Fibroblast of skin of left biceps (primary cell): ENCODE measurements around the gene CNOT6.
"Not testable (repeated sequence)": the region's sequence is repeated elsewhere in the genome, so short reads cannot be mapped to it uniquely, and the experiment has no call there.

Experiments used
- DNase-seq, 2 experiments: peaks; one replicate each; pipeline ENCODE4 v3.0.0-alpha.2; 2013; ENCODE audit warnings: low read depth in 2 of 2

CNOT6 gene

GRCh38 chr5:180471866-180472265 is 22.3 kb upstream of the CNOT6 start:
- DNase-seq = no peak

DNA sequence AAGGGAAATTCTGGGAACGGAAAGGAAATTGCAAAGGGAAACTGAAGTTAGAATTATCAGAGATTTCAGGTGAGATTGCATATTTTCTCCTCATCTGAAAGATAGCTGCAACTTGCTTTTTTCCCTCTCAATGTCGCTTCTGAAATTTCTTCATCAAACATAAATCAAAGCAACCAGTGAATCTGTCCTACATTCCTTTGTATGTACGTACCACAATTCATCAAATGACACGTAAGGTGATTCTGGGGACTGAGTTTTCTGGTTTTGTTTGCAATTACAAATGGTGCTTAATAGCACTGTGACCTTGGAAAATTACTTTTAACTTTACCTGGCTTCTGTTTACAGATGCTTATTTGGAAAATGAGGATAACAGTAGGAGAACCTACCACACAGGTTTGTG is 21.9 kb upstream of the CNOT6 start:
- DNase-seq = no peak

- DNase-seq = not testable (repeated sequence)
Measured at GRCh38 chr5:180473386-180473785, 20.8 kb upstream of the CNOT6 start.

DNA sequence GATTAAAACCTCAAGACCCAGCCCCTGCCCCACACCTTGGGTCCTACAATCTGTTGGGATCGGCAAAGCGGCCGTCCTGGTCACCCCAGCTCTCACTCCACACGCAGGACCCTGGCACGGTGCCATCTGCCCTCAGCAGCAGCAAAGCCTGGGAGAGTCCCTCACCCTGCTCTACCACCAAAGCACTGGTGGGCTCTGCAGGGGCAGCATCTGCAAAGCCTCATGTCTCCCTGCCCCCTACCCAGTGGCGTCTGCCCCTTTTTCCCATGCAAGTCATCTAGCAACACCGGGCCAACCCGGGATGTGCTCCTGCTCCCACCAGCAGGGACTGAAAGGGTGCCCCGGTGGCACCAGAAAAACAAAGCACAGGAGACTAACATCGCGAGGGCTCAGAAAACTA is 19.6 kb upstream of the CNOT6 start:
- DNase-seq = no peak

- not testable (repeated sequence) for DNase-seq
Measured at GRCh38 chr5:180475969-180476524, 18.1 kb upstream of the CNOT6 start.

DNA sequence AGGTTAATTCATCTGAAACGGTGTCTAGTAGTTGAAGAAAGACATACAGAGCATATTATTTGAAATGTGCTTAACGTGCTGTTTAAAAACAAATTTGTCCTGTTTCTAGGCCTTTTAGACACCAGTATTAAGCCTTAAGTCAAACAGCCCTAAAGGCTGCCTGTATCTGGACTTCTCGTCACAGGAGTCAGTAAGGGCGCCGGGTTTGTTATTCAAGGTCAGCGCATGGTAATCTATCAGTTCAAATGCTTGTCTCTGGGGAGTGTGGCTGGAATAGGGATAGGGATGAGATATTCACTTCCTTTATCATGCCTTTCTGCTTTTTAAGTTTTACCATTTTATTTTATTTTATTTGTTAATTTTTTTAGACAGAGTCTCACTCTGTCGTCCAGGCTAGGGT is 9.4 kb upstream of the CNOT6 start:
- DNase-seq = no peak

DNA sequence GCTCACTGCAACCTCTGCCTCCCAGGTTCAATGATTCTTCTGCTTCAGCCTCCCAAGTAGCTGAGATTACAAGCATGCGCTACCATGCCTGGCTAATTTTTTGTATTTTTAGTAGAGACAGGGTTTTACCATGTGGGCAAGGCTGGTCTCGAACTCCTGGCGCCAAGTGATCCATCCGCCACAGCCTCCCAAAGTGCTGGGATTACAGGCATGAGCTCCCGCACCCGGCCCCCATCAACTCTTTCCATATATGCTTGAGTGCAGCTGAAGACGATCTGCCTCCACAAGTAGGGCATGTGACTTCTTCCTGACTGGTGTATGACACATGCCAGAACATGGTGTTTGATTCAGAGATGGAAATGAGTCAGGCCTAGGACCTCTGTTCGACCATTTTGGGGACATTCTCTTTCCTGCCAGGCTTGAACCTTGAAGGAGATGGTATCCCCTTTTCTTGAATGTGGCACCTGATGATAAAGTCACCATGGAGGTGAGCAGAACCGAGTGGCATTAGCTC is 7.5 kb upstream of the CNOT6 start:
- no peak for DNase-seq

DNA sequence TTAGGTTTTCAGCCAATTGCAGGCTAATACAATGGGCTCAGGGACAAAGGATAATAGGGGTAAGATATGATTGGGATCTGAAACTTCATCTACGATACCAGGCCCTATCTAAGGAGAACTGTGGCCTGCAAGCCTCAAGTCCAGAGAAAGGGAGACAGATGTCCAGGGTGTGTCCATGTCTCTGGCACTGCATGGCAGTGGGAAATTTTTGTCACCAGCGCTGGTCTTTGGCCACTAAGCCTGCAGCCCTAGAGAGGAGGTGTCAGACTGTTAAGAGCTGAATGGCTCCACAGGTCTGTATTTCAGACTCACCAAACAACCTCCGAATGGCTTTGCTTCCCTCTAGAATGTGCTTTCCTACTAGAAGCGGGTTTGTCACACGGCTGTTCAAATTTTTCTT is 6.6 kb upstream of the CNOT6 start:
- no peak for DNase-seq

DNA sequence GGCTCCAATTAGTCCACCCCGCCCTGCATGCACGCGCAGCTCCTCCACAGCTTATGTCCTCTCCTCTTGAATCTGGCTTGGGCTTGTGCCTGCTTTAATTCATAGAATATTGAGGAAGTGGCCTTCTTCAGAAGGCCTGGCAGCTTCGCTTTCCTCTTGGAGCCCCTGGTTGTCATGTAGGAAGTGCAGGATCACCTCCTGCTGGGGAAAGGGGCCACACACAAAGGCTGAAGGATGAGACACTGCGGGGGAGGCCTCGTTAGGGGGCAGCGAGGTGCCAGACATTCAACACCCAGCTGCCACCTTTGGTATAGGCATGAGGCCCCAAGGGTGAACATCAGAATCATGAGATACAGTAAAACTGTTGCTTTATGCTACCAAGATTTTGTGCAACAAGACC is 2.7 kb upstream of the CNOT6 start:
- DNase-seq = no peak

DNA sequence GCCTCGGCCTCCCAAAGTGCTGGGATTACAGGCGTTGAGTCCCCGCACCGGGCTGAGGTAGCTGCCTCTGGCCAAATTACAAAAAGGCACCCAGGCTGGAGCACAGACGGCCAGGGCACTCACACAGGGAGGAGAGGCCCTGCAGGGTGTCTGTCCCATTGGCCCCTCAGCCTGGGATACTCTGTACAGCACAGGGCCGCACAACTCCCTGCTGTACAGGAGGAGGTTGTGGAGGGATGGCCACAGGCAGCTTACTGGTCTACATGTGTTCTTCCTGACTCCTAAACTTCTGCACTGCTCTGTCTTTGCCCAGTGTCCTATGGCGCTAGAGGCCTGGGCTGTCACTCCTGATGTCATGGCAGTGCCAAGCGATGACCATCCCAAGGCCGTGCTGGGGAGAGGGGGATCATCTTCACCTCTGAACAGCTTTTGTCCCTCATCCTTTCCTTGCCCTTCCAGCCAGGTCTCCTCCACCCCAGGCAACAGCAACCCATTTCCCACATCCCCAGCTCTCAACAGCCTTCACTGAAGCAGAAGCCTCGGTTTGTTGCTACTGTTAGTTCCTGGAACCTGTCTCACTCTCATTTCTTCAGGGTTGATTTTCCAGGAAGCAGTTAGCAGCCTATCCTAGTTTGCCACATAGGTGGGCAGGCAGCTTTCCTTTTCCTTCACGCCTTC is 1.8 kb upstream of the CNOT6 start:
- DNase-seq = no peak

- no peak for DNase-seq
Measured at GRCh38 chr5:180494510-180495181, 467 bp downstream of the CNOT6 start.

- no peak for DNase-seq
Measured at GRCh38 chr5:180495292-180495691, 1.1 kb downstream of the CNOT6 start.

- DNase-seq = no peak
Measured at GRCh38 chr5:180495991-180496741, 2.0 kb downstream of the CNOT6 start.

DNA sequence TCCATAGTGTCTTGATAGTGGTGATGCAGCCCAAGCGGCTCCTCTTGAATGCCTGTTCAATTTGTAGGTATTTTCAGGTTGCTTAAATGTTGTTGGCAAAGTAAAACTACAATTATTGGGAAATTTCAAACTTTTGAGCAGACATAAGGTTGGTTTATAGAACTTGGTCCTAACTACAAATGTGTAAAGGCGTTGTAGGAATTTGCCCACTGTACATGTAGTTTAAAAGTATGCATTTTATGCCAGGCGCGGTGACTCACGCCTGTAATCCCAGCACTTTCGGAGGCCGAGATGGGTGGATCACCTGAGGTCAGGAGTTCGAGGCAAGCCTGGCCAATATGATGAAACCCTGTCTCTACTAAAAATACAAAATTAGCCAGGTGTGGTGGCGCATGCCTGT is 2.6 kb downstream of the CNOT6 start:
- not testable (repeated sequence) for DNase-seq

DNA sequence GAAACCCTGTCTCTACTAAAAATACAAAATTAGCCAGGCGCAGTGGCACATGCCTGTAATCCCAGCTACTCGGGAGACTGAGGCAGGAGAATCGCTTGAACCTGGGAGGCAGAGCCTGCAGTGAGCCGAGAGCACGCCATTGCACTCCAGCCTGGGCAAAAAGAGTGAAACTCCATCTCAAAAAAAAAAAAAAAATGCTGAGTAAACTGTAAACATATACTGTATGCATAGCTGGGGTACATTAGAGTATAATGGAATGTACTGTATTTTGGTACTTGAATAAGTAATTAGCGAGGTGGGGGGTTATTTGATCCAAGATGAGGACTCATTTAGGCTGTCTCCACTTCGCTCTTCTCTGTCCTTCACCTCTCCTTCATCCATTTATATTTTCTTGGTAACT is 3.7 kb downstream of the CNOT6 start:
- not testable (repeated sequence) for DNase-seq

DNA sequence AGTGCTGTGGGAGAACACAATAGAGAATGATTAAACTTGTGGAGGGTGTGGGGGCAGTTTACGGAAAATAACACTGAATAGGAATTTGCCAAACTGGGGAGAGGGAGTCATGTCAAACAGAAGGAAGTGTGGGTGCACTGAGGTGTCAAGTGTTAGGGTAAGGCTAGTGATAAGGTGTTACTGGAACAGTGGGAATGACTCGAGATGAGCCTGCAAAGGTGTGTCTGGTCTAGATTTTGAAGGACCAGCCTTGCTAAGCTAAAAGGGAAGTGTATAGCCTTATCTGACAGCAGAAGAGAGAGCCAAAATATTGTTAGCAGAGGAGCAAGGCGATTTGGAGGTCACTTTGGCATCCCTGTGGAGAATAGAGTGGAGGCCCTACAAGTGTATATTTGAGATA is 4.2 kb downstream of the CNOT6 start:
- no peak for DNase-seq

DNA sequence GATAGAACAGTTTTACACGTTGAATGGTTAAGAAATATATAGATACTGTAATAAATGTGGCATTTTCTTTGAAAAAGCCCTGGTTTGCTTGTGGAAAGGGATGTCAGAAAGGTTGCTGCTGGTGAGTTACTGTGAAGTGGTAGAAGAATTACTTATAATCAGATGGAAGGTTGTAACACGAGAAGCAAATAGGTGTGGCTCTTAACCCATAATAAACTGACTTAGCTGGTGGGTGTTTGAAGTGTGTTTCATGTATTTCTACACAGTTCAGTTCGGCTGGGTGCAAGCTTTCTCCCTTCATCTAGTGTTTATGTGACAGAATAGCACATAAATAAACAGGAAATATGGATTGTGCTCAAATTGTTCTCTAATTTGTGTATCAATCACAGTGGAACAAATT is 5.5 kb downstream of the CNOT6 start:
- no peak for DNase-seq

DNA sequence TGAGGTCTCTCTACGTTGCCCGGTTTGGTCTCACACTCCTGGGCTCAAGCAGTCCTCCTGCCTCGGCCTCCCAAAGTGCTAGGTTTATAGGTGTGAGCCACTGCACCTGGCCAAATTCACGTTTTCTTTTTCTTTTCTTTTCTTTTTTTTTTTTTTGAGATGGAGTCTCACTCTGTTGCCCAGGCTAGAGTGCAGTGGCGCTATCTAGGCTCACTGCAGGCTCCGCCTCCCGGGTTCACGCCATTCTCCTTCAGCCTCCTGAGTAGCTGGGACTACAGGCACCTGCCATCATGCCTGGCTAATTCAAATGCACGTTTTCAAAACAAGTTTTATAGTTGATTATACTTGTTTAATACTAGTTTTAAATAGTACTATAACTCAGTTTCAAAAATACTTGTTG is 6.1 kb downstream of the CNOT6 start:
- not testable (repeated sequence) for DNase-seq

DNA sequence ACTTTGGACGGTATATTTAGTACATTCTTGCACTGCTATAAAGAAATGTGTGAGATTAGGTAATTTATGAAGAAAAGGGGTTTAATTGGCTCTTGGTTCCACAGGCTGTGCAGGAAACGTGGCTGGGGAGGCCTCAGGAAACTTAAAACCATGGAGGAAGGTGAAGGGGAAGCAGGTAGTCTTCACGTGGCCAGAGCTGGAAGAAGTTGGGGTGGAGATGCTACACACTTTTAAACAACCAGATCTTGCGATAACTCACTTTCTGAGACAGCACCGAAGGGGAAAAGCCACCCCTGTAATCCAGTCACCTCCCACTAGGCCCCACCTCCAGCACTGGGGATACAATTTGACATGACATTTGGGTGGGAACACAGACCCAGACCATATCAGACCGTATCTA is 13.5 kb downstream of the CNOT6 start:
- no peak for DNase-seq

DNA sequence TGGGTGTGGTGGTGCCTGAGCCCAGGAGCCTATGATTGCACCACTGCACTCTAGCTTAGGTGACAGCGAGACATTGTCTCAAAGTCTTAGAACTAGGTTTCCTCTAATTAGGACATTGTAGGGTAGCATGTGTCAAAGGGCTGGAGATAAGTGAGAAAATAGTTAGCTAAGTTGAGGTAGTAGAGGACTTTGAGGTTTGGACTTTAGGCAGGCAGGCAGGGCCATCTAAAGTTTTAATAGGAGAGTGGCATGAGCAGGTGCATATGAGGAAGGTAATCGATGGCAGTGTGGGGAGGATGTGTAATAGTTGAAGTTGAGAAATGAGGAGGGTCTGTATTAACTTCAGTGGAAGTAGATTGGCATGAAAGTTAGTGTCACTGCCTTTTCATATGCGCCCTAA is 21.1 kb downstream of the CNOT6 start:
- DNase-seq = no peak

DNA sequence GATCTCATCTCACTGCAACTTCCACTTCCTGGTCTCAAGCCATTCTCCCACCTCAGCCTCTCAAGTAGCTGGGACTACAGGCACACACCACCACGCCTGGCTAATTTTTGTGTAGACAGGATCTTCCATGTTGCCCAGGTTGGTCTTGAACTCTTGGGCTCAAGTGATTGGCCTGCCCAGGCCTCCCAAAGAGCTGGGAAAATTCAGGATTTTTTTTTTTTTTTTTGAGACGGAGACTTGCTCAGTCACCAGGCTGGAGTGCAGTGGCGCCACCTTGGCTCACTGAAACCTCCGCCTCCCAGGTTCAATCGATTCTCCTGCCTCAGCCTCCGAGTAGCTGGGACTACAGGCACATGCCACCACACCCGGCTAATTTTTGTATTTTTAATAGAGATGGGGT is 21.8 kb downstream of the CNOT6 start:
- DNase-seq = not testable (repeated sequence)

DNA sequence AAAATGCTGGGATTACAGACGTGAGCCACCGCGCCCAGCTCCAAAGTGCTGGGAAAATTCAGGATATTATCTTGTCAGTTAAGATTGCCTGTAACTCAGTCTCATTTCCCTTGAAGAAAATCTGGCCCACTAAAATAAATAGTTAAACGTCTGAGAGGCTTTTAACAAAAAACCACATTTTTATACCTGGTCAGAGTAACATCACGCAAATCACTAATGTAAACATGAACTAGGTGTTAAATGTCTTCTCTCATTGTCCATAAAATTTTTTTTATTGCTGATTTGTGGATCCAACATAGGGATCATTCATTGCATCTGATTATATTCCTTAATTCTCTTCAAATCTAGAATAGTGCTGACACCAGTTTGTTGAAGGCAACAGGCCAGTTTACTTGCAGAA is 22.3 kb downstream of the CNOT6 start:
- DNase-seq = no peak
